Measurements from ENCODE around the gene ARHGEF28. TPM values are rescaled to one million over a fixed set of nuclear protein-coding genes. Genes with fewer than 3 reads are reported as not detected.

The ARHGEF28 gene
- polyA plus RNA-seq, 4 donors, result 13.7 to 55.9 (median 47.5) TPM

DNA sequence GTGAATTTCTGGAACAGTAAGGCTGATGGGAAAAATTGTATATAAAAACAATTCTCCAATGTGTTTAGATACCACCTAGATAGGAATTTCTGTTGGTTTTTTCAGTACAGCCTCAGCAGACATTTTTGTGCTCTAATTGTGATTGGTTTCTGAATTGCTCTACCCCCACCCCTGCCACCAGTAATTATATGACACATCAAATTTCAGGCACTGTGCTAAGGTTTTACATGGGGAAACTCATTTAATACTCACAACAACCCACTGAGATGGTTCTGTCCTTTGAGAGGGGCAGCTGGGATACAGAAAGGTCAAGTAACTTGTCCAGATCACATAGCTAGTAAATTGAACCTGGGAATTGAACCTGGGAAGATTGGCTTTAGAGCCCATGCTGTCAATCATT lies 288.0 kb downstream of the ARHGEF28 start:
- no peak for DNase-seq (ENCODE audit: low read depth in 4 of 4, low spot score in 3 of 4)

DNA sequence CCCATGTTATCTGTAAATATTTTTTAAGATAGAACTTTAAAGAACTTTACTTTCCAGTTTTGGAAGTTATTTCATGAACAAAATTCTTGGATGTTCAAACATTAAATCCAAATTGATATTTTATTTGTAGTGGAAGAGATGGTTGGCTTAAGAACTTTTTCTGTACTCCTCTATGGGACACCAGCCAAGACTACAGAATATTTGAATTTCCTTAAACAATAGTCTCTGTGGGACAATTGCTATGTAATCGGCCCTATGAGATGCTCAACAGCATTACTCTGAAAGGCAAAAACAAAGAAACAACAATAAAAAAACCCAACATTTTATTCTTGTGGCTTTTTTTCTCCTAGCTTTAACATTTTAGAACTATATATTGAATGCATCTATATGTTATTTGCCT lies 289.3 kb downstream of the ARHGEF28 start:
- DNase-seq (ENCODE audit: low read depth in 4 of 4, low spot score in 3 of 4), result no peak

DNA sequence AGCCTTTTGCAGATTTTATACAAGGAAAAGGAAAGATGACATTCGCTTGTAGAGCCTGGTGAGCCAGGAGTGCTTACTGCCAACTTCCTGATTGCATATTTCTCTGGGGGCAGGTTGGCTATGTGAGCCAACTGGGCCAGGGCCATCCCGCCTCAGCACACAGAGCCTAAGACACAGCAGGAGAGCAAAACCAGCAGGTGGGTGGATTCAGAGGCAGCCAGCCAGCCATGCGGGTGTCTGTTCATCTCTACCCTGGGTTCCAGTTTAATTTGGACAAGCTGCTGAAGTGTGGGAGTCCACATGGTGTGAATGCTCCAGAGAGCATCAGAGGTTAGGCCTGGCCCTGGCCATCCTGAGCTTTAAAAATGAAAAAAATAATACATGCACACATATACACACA lies 291.4 kb downstream of the ARHGEF28 start:
- DNase-seq (ENCODE audit: low read depth in 4 of 4, low spot score in 3 of 4), result no peak

DNA sequence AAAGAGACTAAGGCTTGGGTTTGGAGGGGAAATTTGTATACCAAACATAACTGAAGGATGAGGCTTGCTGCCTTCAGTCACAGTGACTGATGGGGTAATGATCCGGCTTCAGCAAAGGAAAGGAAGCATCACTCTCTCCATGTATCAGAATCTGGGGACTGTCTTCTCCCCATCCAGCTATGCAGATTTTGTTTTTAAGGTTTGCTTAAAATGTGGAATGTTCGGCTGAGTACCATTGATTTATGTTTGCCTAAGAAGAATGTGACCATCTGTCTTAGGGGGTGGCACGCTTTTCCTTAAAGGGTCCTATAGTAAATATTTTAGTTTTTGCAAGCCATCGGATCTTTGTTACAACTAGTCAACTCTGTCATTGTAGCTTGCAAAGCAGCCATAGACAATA lies 291.9 kb downstream of the ARHGEF28 start:
- DNase-seq (ENCODE audit: low read depth in 4 of 4, low spot score in 3 of 4), result no peak

DNA sequence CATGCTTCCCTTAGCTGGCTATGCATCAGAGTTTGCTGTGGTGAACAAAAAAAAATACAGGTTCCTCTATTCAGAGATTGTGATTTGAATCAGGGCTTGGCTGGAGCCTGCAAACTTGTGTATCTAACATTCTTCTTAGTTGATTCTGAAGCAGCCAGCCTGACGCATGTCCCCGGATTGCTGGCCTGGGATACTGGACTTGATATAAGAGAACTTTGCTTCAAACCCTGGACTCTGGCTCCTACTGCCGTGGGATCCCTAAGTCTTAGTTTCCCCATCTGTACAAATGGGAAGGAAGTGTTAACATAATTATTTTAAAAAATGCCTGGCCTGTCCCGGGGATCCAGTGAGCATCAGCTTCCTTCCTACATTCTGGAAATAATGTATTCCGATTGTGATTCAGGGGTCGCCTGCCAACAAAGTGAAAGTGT lies 292.8 kb downstream of the ARHGEF28 start:
- DNase-seq (ENCODE audit: low read depth in 4 of 4, low spot score in 3 of 4), result no peak

DNA sequence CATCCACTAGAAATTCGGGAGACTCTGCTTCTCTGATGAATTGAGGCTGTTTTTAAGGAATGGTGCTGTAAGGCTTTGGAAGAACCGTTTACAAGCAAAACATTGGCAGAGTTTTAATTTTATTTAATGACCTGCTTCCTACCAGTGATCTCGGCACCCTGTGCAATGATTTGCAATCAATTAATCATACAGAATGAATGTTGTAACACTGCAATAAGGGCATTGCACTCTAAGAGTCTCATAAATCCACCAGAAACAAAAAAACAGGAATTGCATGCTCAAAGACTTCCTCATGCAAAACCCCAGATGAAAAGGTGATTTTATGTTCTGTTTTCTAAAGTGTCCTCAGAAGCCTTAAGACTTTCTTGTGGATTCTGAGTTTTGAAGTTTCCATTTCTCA lies 295.7 kb downstream of the ARHGEF28 start:
- DNase-seq (ENCODE audit: low read depth in 4 of 4, low spot score in 3 of 4), result no peak

DNA sequence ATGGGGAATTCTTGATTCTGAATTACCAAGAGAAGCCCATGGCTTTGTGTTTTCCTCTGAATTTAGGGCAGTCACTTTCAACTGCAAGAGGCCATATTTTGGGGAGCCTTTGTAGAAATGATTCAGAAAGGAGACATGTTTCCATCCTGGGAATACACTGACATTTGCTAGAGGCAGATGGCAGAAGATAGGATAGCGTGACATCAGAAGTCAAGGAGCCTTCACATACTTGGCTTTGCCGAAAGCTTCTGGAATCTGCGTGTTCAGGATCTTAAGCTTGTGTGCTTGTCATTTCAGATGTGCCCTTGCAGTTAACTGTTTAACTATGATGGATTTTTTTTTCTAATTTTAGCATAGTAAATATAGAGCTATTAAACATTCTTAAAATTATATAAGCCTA lies 296.2 kb downstream of the ARHGEF28 start:
- DNase-seq (ENCODE audit: low read depth in 4 of 4, low spot score in 3 of 4), result no peak

DNA sequence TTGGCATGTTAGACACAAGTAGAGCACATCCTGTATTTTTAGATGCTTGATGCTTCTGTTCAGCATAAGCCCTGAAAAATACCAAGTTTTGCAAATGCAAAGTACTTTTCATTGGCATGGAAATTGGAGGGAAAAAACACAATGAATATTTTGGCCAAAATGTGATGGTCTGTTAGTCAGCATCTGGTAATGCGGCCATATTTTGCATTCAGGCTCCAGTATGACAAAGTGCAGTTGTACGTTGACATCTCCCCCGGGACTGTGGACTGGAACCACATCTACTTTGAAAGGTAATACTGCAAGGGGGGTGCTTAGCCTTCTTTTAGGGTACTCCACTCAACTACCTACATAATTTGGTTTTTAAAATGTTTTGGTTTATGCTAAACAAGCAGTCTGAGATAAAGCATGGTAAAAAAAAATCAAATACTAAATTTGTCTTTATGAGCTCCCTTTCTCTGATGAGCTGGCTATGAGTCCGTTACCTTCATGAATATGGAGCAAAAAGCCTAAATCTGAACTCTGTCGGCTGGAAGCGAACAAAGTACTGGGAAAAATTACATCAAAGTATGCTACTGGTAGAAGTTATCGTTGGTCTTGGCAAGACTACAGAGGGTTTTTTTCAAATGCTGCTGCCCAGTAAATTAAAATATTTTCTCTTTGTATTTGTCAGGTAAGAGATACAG lies 297.0 kb downstream of the ARHGEF28 start:
- no peak for DNase-seq (ENCODE audit: low read depth in 4 of 4, low spot score in 3 of 4)

DNA sequence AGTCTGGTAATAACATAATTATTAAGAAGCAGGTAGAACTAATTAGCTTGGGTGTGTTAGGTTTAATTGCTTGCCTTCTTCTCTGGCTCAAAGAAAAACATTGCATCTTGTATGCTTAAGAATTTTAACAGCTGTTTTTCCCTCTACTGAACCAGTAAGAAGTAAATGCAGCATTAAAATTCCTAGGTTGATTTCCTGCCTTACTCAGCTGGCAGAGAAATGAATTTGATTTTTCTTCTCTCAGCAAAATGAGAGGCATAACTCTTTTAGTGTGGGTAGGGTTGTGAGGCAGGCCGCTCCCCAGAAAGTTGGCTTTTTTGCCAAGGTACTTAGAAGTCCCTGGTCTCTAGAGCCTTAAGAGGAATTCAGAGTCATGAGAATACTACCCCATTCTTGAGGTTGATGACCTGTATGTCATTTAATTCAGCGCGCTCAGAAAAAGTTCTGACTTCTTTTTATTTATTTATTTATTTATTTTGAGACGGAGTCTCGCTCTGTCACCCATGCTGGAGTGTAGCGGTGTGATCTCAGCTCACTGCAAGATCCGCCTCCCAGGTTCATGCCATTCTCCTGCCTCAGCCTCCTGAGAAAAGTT lies 302.6 kb downstream of the ARHGEF28 start:
- no peak for DNase-seq (ENCODE audit: low read depth in 4 of 4, low spot score in 3 of 4)

DNA sequence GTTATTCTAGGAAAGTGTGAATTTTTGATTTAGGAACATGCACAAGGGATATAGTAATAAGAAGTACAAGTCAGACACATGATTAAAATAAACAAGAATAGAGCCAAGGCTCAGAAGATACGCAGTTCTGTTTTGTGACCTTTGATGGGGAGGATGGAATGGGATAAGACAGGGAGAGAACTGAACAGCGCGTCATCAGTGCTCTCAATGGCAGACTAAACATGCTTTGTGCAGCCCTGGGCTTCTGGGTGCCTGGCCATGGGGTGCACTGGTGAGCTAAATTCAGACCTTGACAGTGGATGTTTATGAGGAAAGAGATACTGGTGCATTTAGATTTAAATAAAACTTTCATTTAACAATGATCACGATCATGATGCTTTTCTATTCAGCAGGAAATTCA lies 309.7 kb downstream of the ARHGEF28 start:
- no peak for DNase-seq (ENCODE audit: low read depth in 4 of 4, low spot score in 3 of 4)

DNA sequence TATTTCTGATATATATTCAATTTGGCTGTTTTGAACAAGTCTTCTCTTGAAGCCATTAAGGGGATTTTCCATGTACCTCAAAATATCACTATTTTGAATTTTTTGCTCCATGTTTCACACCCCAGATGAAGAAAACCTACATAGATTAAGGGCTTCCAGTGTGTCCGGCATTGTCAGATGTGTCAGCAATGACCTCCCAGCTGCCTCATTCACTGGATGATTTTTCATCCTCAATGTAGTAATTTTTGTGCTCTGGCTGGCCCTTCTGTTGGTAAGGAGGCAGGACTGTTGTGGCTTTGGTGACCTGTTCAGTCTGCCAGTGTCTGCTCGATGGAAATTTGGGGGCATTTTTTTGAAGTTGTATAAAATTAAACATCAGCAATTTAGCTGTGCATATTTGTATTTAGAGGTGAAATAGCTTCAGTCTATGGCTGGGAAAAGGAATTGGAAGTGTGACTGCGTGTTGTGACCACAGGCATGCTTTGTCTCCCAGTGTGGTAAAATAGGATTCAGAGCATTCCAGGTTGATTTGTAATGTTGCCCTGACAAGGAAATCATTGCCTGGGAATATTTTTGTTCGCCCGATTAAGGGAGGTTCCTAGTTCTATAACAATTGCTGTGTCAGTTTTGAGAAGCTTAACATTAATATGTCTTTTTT lies 312.4 kb downstream of the ARHGEF28 start:
- no peak for DNase-seq (ENCODE audit: low read depth in 4 of 4, low spot score in 3 of 4)

DNA sequence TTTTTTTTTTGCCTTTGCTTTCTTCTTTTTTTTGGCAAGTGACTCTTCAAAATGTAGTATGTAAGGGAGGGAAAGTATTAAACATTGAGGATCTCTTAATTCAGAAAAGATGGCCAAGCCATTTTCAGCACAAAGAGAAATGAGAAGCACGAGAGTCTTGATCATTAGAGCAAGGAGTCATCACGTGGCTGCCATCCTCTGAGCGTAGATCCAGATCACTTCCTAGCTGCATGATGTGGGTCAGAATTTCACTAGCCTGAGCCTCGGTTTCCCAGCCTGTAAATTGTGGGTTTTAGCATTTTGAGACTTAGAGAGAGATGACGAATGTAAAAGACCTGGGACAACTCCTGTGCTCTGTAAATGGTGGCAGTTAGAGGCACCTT lies 312.9 kb downstream of the ARHGEF28 start:
- no peak for DNase-seq (ENCODE audit: low read depth in 4 of 4, low spot score in 3 of 4)

DNA sequence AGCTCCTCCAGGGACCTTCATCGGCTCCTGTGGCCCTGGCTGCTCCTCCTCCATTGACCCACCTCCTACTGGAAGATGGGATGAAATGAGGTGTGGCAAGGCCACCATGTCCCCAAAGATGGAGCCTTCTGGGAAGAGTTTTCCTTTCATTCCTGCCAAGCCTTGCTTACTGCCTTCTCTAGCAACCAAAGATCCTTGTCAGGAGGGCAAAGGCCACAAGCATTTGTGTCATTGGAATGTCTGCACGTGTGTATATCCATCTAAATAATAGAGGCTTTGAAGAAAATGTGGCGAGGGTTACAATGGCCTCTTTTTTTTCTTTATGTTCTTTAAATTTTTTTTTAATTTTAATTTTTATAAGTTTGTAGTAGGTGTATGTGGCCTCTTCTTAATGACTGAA lies 313.6 kb downstream of the ARHGEF28 start:
- no peak for DNase-seq (ENCODE audit: low read depth in 4 of 4, low spot score in 3 of 4)

DNA sequence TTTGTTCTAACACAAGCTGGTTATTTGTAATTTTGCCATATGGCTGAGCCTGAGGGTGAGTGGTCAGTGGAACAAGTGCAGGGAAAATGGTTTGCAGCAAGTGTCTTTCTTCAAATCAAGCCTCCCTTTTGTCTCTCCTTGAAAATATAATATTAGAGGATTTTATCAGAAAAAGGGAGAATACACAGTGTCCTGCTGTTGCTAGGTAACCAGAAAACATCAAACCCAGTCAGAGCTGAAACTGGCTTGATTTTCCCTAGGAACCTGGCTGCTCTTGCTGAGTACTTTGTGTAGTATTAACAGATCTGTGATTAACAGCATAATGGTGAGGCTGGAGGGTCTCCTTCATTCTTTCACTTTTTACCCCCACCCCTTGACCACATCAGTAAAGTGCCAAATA lies 314.0 kb downstream of the ARHGEF28 start:
- no peak for DNase-seq (ENCODE audit: low read depth in 4 of 4, low spot score in 3 of 4)

DNA sequence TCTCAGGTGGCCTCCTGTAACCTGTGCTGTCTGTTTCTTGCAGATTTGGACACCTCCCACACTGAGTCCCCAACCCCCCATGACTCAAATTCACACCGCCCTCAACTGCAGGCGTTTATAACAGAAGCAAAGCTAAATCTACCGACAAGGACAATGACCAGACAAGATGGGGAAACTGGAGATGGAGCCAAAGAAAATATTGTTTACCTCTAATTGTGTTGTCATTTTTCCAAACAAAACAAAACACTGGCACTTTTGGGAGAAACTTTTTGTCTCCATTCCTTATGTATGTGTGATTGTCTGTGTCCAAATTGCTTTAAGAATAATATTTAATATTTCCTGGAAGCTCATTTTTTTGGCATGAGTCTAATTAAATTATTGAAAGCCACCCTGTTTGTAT lies 314.8 kb downstream of the ARHGEF28 start:
- DNase-seq (ENCODE audit: low read depth in 4 of 4, low spot score in 3 of 4), result no peak

DNA sequence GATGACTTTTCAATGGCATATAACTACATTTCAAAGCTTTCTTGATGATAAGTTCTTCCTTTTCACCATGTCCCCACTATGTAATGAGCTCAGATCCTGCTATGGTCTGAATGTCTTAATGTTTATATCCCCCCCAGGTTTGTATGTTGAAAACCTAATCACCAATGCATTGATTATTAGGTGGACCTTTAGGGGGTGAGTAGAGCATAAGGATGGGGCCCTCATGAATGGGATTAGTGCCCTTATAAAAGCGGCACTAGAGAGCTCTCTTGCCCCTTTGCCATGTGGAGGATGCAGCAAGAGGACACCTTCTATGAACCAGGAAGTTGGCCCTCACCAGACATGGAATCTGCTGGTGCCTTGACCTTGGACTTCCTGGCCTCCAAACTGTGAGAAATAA lies 316.8 kb downstream of the ARHGEF28 start:
- no peak for DNase-seq (ENCODE audit: low read depth in 4 of 4, low spot score in 3 of 4)

DNA sequence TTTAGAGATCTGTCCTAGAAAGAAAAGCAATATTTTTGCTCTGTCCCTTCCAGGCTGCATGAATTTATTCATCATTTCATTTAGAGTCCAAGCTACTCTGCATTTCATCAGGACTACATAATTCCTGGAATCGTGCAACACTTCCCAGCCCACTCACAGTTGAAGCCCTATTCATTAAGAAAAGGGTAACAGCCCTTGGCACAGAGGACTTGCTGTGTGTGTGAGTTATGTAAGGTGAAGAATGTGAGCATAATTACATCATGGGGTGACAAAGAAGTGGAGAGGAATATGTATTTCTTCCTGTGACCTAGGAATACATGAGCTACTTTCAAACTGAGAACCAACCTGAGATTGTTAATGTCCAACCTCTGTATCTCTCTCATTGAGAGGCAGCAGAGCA lies 317.4 kb downstream of the ARHGEF28 start:
- no peak for DNase-seq (ENCODE audit: low read depth in 4 of 4, low spot score in 3 of 4)

DNA sequence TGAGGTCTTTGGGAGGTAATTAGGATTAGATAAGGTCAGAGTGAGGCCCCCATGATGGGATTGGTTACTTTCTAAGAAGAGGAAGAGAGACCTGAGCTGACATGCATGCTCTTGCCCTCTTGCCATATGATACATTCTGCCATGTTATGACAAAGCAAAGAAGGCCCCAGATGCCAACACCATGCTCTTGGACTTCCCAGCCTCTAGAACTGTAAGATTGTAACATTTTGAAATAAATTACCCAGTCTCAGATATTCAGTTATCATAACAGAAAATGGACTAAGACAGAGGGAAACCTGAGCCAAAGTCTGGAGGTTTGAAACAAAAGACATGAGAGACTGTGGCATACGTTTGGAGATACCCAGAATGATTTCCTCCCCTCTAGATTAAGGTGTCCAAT lies 318.6 kb downstream of the ARHGEF28 start:
- no peak for DNase-seq (ENCODE audit: low read depth in 4 of 4, low spot score in 3 of 4)

DNA sequence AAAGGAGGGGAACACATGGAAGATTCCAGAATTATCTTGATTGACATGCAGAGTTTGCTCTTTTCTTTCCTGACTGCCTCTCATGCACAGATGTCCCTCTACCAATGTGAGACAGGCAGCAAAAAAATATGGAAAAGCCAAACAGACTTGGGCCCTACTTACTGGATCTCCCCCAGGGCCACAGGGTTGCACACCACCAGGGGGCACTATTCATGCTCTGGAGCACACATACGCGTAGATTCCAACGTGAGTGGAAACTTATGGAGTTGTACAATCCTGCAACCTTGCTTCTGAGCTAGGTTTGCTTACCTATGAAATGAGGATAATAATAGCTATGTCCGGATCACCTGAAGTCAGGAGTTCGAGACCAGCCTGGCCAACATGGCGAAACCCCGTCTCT lies 319.5 kb downstream of the ARHGEF28 start:
- no peak for DNase-seq (ENCODE audit: low read depth in 4 of 4, low spot score in 3 of 4)

DNA sequence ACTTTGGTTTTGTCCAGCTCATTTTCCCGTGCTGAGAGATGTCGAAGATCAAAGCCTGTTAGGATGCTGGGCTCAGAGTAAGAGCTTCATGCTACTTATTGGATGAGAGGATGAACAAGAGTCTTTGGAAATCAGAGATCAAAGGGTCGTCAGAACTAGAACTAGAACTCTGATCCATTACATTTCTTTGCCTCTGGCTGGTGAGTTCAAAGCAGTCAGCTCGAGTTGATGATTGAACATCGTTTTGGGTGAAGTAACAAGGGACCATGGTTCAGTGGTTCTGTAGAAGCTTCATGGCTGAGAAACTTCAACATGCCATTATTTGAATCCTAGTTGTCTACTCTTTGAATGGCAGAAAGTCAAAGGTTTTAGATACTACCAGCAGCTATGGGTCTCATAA lies 320.3 kb downstream of the ARHGEF28 start:
- no peak for DNase-seq (ENCODE audit: low read depth in 4 of 4, low spot score in 3 of 4)

DNA sequence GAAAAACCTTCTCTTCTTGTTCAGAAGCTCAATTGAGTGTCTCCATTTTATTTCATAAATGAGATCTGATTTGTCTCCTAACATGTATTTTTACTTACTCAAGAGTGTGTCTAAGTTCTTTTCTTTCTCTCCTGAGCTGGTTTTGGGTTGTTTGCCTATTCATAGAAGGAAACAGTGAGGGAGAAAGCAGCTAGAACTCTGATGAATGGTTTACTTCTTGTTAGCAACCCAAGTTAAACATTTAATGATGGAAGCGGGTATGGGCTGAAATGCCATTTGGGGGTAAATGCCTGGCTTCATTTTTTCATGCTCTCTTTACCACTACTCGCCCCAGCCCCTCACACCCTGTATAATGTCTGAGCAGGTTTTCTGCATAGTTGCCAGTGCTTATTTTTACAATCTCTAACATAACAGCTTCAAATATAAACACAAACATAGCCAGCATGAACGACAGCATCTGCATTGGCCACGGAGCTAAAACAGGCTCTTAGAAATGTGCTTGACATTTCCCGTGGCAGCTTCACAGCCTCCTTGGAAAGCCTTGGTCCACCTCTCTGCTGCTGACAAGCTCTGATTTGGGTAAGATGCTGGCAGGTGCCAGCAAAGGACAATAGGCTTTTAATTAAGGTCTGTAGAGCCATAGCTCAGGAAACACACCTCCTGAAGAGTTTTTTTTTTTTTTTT lies 321.1 kb downstream of the ARHGEF28 start:
- no peak for DNase-seq (ENCODE audit: low read depth in 4 of 4, low spot score in 3 of 4)

Measured in left renal pelvis (tissue), 4 donors.